Measurements from ENCODE around the gene SNCB.

SNCB gene

GRCh38 chr5:176674799-176675198 lies 44.5 kb upstream of the SNCB start:
- TF ChIP-seq CTCF (IDR thresholded peaks at IDR 0.05) (no peak), ZFX (IDR thresholded peaks at IDR 0.05; ENCODE audit: borderline replicate concordance) (no peak)
- no peak overlapping the region for H3K27ac ChIP-seq

GRCh38 chr5:176673651-176674583 lies 43.6 kb upstream of the SNCB start:
- TF ChIP-seq CTCF (IDR thresholded peaks at IDR 0.05) (no peak), ZFX (IDR thresholded peaks at IDR 0.05; ENCODE audit: borderline replicate concordance) (no peak)
- no peak overlapping the region for H3K27ac ChIP-seq

- no peak overlapping the region for H3K27ac ChIP-seq
- no peak for TF ChIP-seq ZFX (IDR thresholded peaks at IDR 0.05; ENCODE audit: borderline replicate concordance)
Measured at GRCh38 chr5:176671890-176672747, 41.8 kb upstream of the SNCB start.

GRCh38 chr5:176671399-176671798 lies 41.1 kb upstream of the SNCB start:
- no peak overlapping the region for H3K27ac ChIP-seq
- no peak for TF ChIP-seq CTCF (IDR thresholded peaks at IDR 0.05)
- no peak for TF ChIP-seq ZFX (IDR thresholded peaks at IDR 0.05; ENCODE audit: borderline replicate concordance)

- H3K27ac ChIP-seq, result no peak overlapping the region
- TF ChIP-seq CTCF (IDR thresholded peaks at IDR 0.05), result no peak
- TF ChIP-seq ZFX (IDR thresholded peaks at IDR 0.05; ENCODE audit: borderline replicate concordance), result no peak
Measured at GRCh38 chr5:176670449-176670848, 40.1 kb upstream of the SNCB start.

GRCh38 chr5:176667637-176668036 lies 37.3 kb upstream of the SNCB start:
- H3K27ac ChIP-seq, result no peak overlapping the region
- TF ChIP-seq CTCF (IDR thresholded peaks at IDR 0.05), result no peak
- TF ChIP-seq ZFX (IDR thresholded peaks at IDR 0.05; ENCODE audit: borderline replicate concordance), result no peak

- no peak overlapping the region for H3K27ac ChIP-seq
- TF ChIP-seq ZFX (IDR thresholded peaks at IDR 0.05; ENCODE audit: borderline replicate concordance), result no peak
Measured at GRCh38 chr5:176665517-176665916, 35.2 kb upstream of the SNCB start.

- TF ChIP-seq CTCF (IDR thresholded peaks at IDR 0.05) (no peak), ZFX (IDR thresholded peaks at IDR 0.05; ENCODE audit: borderline replicate concordance) (no peak)
- no peak overlapping the region for H3K27ac ChIP-seq
Measured at GRCh38 chr5:176664886-176665285, 34.6 kb upstream of the SNCB start.

Measured in 22Rv1 (cell line).